SK-N-SH (cell line): ENCODE data around the gene UQCR11. TPM values are rescaled to one million over a fixed set of nuclear protein-coding genes. Genes with fewer than 3 reads are reported as not detected.

Source experiments
- CTCF ChIA-PET: fragments of 300-600, 350-600 bp; formaldehyde crosslinking; extraction: SDS; loops from one replicate; lab custom pipeline; 2021; lab: Yijun Ruan, JAX
- POLR2A ChIA-PET: fragments of 350-600 bp; sonication (Branson Sonifier 250); formaldehyde crosslinking; extraction: SDS; loops from one replicate; lab custom pipeline; 2020; ENCODE audit warnings: antibody characterized with exemption, inconsistent platforms; lab: Yijun Ruan, JAX
- DNase-seq: peaks from one replicate; pipeline ENCODE4 v3.0.0; 2012
- H2AFZ ChIP-seq: fragments of 200-600 bp; sonication (generic); 2 replicates; pipeline ENCODE4 v1.8.1; 2016; ENCODE audit warnings: antibody characterized with exemption, mild to moderate bottlenecking, low read depth
- H3F3A ChIP-seq: fragments of 200-600 bp; sonication (generic); replicated peaks from 2 replicates; pipeline ENCODE3; 2016; ENCODE audit warnings: antibody characterized with exemption, mild to moderate bottlenecking; ENCODE audit not compliant: insufficient read depth
- H3K27ac ChIP-seq, 2 experiments: fragments of 200-500 bp in 1 of 2; fragments of 200-600 bp in 1 of 2; sonication (Bioruptor generic) in 1 of 2; sonication (generic), shearing (Covaris generic) in 1 of 2; 2 replicates each; pipeline versions ENCODE4 v1.5.1 to v1.6.1; 2014 to 2016; ENCODE audit warnings: low read depth in 2 of 2, inconsistent platforms in 1 of 2, low read length in 1 of 2, mild to moderate bottlenecking in 1 of 2, mixed read lengths in 1 of 2
- H3K27me3 ChIP-seq: fragments of 200-600 bp; sonication (generic), shearing (Covaris generic); 2 replicates; pipeline ENCODE4 v1.6.1; 2016; ENCODE audit warnings: mixed run types; ENCODE audit not compliant: insufficient read depth
- H3K36me3 ChIP-seq, 2 experiments: fragments of 200-500 bp in 1 of 2; fragments of 200-600 bp in 1 of 2; sonication (Bioruptor generic) in 1 of 2; sonication (generic) in 1 of 2; replicated peaks in 1 of 2; 2 replicates each; pipeline versions ENCODE3 to v1.5.1; 2014 to 2016; ENCODE audit warnings: low read length in 1 of 2, mild to moderate bottlenecking in 1 of 2; ENCODE audit not compliant: insufficient read depth in 2 of 2, control insufficient read depth in 1 of 2
- H3K4me1 ChIP-seq, 2 experiments: fragments of 200-500 bp in 1 of 2; fragments of 200-600 bp in 1 of 2; sonication (Bioruptor generic) in 1 of 2; sonication (generic), shearing (Covaris generic) in 1 of 2; 2 replicates each; pipeline versions ENCODE4 v1.5.1 to v1.6.1; 2014 to 2016; ENCODE audit warnings: low read depth in 1 of 2, low read length in 1 of 2, mixed run types in 1 of 2; ENCODE audit not compliant: insufficient read depth in 2 of 2, control insufficient read depth in 1 of 2
- H3K4me2 ChIP-seq: fragments of 200-600 bp; sonication (generic), shearing (Covaris generic); 2 replicates; pipeline ENCODE4 v1.6.1; 2017; ENCODE audit warnings: mixed run types
- H3K4me3 ChIP-seq, 2 experiments: fragments of 200-500 bp in 1 of 2; fragments of 200-600 bp in 1 of 2; sonication (Bioruptor generic) in 1 of 2; sonication (generic), shearing (Covaris generic) in 1 of 2; 2 replicates each; pipeline versions ENCODE4 v1.5.1 to v1.8.1; 2014 to 2016; ENCODE audit warnings: low read depth in 2 of 2, inconsistent platforms in 1 of 2, low read length in 1 of 2, mild to moderate bottlenecking in 1 of 2, mixed read lengths in 1 of 2, moderate library complexity in 1 of 2
- H3K79me2 ChIP-seq: fragments of 200-600 bp; sonication (generic); 2 replicates; pipeline ENCODE4 v1.8.1; 2017; ENCODE audit warnings: mild to moderate bottlenecking; ENCODE audit not compliant: insufficient read depth
- H3K9ac ChIP-seq: fragments of 200-600 bp; sonication (generic); 2 replicates; pipeline ENCODE4 v1.6.1; 2017; ENCODE audit warnings: mixed run types
- H3K9me2 ChIP-seq: fragments of 200-600 bp; sonication (generic); 2 replicates; pipeline ENCODE4 v1.6.1; 2017; ENCODE audit warnings: mixed run types
- H3K9me3 ChIP-seq: fragments of 200-600 bp; sonication (generic); 2 replicates; pipeline ENCODE4 v1.6.1; 2017; ENCODE audit warnings: mixed run types, mild to moderate bottlenecking, moderate library complexity
- H4K20me1 ChIP-seq: fragments of 200-600 bp; sonication (generic); 2 replicates; pipeline ENCODE4 v1.6.1; 2017; ENCODE audit warnings: mild to moderate bottlenecking, mixed run types; ENCODE audit not compliant: insufficient read depth
- CHD2 ChIP-seq: fragments of 150-350 bp; IDR thresholded peaks from 2 replicates; pipeline ENCODE4 v1.6.1; 2018; ENCODE audit warnings: low read length; ENCODE audit not compliant: partially characterized antibody
- EP300 ChIP-seq, 2 experiments: IDR thresholded peaks; 2 replicates each; pipeline versions ENCODE4 v1.4.0 to v1.6.1; 2012; ENCODE audit warnings: borderline replicate concordance in 1 of 2, low read depth in 1 of 2, low read length in 1 of 2
- JUND ChIP-seq: IDR thresholded peaks from 2 replicates; pipeline ENCODE4 v1.4.0; 2012
- MAX ChIP-seq: IDR thresholded peaks from 2 replicates; pipeline ENCODE4 v1.4.0; 2012; ENCODE audit warnings: low read depth
- MEF2A ChIP-seq: IDR thresholded peaks from 2 replicates; pipeline ENCODE4 v1.4.0; 2012; ENCODE audit warnings: low read depth, borderline replicate concordance
- MXI1 ChIP-seq: IDR thresholded peaks from 2 replicates; pipeline ENCODE4 v1.6.1; 2012; ENCODE audit warnings: mild to moderate bottlenecking, low read depth, low read length, improper control_type of control experiment
- NFIC ChIP-seq: IDR thresholded peaks from 2 replicates; pipeline ENCODE4 v1.4.0; 2012; ENCODE audit warnings: borderline replicate concordance
- NRF1 ChIP-seq: IDR thresholded peaks from 2 replicates; pipeline ENCODE4 v1.6.1; 2012; ENCODE audit warnings: low read depth, mild to moderate bottlenecking, low read length
- PBX3 ChIP-seq: IDR thresholded peaks from 2 replicates; pipeline ENCODE4; 2012
- POLR2AphosphoS5 ChIP-seq: IDR thresholded peaks from 2 replicates; pipeline ENCODE4 v1.6.1; 2012; ENCODE audit warnings: low read depth, low read length
- RXRA ChIP-seq: IDR thresholded peaks from 2 replicates; pipeline ENCODE4 v1.4.0; 2012; ENCODE audit warnings: low read depth, mild to moderate bottlenecking, borderline replicate concordance
- TAF1 ChIP-seq: IDR thresholded peaks from 2 replicates; pipeline ENCODE4 v1.6.1; 2012; ENCODE audit warnings: low read depth, mild to moderate bottlenecking, low read length, moderate library complexity, borderline replicate concordance
- TEAD4 ChIP-seq: IDR thresholded peaks from 2 replicates; pipeline ENCODE4 v1.4.0; 2012; ENCODE audit warnings: mild to moderate bottlenecking, borderline replicate concordance; ENCODE audit not compliant: insufficient read depth
- USF2 ChIP-seq: fragments of 150-350 bp; IDR thresholded peaks from 2 replicates; pipeline ENCODE4 v1.6.1; 2017; ENCODE audit warnings: antibody characterized with exemption, low read length, low read depth, borderline replicate concordance
- YY1 ChIP-seq: IDR thresholded peaks from 2 replicates; pipeline ENCODE4 v1.4.0; 2012; ENCODE audit warnings: low read depth, mild to moderate bottlenecking
- ZBTB33 ChIP-seq: IDR thresholded peaks from 2 replicates; pipeline ENCODE4 v1.4.0; 2012; ENCODE audit warnings: low read depth, borderline replicate concordance
- WGBS: methylation state at CpG from one replicate; pipeline ENCODE4 v1.1.6; 2017; ENCODE audit warnings: low lambda C conversion rate; 5-methylcytosine and 5-hydroxymethylcytosine counted together
- polyA plus RNA-seq, 3 experiments: library from polyadenylated mRNA; depleted of rRNA; stranded (reverse); fragments of >200 nt; gene quantifications; 2 replicates each; pipeline ENCODE4 v1.2.3, GENCODE V29; 2012

UQCR11 gene
- polyA plus RNA-seq, 1 of the 3 experiments (the other 2 are of a cell fraction), result 372 TPM

GRCh38 chr19:1613146-1613545 is 7.9 kb upstream of the UQCR11 start:
- Histone ChIP-seq H3K27ac (no peak overlapping the region), H3K4me3 (no peak overlapping the region), H3K9me3 (no peaks in the 10 kb centered on the region), H3K9ac (no peak overlapping the region), H4K20me1 (peaks cover 10% of the 10 kb centered on the region; the same call in 1 of the 2 replicates), H3K4me1 (no peaks in the 10 kb centered on the region; a peak in 1 of 4 replicates), H3F3A (peaks cover 7% of the 10 kb centered on the region), H3K36me3 (peaks cover 3 to 69% of the 10 kb centered on the region in 2 experiments), H3K4me2 (no peak overlapping the region), H3K27me3 (no peaks in the 10 kb centered on the region), H2AFZ (no peak overlapping the region), H3K9me2 (no peaks in the 10 kb centered on the region), H3K79me2 (no peaks in the 10 kb centered on the region)
- ChIA-PET CTCF (interaction anchor here (1.5 to 1.6 kb wide), 2 partner anchors 11 to 67 kb away, joined by 5 read pairs; no protein-coding TSS in a partner anchor), POLR2A (interaction anchor here (0.7 to 1.0 kb wide), 2 partner anchors 9 to 15 kb away, joined by 3 read pairs; no protein-coding TSS in a partner anchor)
- DNase-seq, result no peak
- TF ChIP-seq JUND (no peak), MEF2A (no peak), TAF1 (no peak), CHD2 (no peak), EP300 (IDR thresholded peaks at IDR 0.05; ENCODE audit: borderline replicate concordance in 1 of 2, low read depth in 1 of 2, low read length in 1 of 2) (no peak), TEAD4 (no peak), RXRA (no peak), NFIC (no peak), PBX3 (no peak), MAX (no peak), POLR2AphosphoS5 (no peak), USF2 (no peak), YY1 (no peak), NRF1 (no peak), ZBTB33 (no peak), MXI1 (no peak)
- 84% methylated on average over 8 of the region's 9 CpGs for WGBS
